Smooth muscle cell (in vitro differentiated cells): ENCODE measurements around the gene VEGFB. TPM values are rescaled to one million over a fixed set of nuclear protein-coding genes. Genes with fewer than 3 reads are reported as not detected.

Source experiments
- DNase-seq: peaks from one replicate; lab custom pipeline; 2025; ENCODE audit not compliant: unreplicated experiment; lab: John Stamatoyannopoulos, UW
- H2AFZ ChIP-seq: fragments of 200-600 bp; sonication (generic); 2 replicates; pipeline ENCODE4 v1.6.0; 2016; ENCODE audit warnings: antibody characterized with exemption, low read depth, mild to moderate bottlenecking
- H3F3A ChIP-seq: fragments of 200-600 bp; sonication (generic); 2 replicates; pipeline ENCODE4 v1.6.0; 2017; ENCODE audit warnings: antibody characterized with exemption, low read depth
- H3K27ac ChIP-seq: fragments of 200-600 bp; sonication (generic); 2 replicates; pipeline ENCODE4 v1.5.1; 2016; ENCODE audit warnings: low read depth, mild to moderate bottlenecking
- H3K27me3 ChIP-seq: fragments of 200-600 bp; sonication (generic); 2 replicates; pipeline ENCODE4 v1.6.1; 2016; ENCODE audit warnings: low read depth, mild to moderate bottlenecking
- H3K36me3 ChIP-seq: fragments of 200-600 bp; sonication (generic); 2 replicates; pipeline ENCODE4 v1.5.1; 2016; ENCODE audit warnings: low read depth
- H3K4me1 ChIP-seq: fragments of 200-600 bp; sonication (generic); 2 replicates; pipeline ENCODE4 v1.5.1; 2016; ENCODE audit warnings: low read depth
- H3K4me2 ChIP-seq: fragments of 200-600 bp; sonication (generic); 2 replicates; pipeline ENCODE4 v1.6.0; 2016; ENCODE audit warnings: mild to moderate bottlenecking
- H3K4me3 ChIP-seq: fragments of 200-600 bp; sonication (generic); 2 replicates; pipeline ENCODE4 v1.5.1; 2016; ENCODE audit warnings: mild to moderate bottlenecking
- H3K79me2 ChIP-seq: fragments of 200-600 bp; sonication (generic); 2 replicates; pipeline ENCODE4 v1.6.0; 2016; ENCODE audit warnings: low read depth, mild to moderate bottlenecking
- H3K9ac ChIP-seq: fragments of 200-600 bp; sonication (generic); 2 replicates; pipeline ENCODE4 v1.6.0; 2016; ENCODE audit warnings: low read depth
- H3K9me3 ChIP-seq: fragments of 200-600 bp; sonication (generic); replicated peaks from 2 replicates; pipeline ENCODE4 v1.5.1; 2016; ENCODE audit warnings: low read depth
- H4K20me1 ChIP-seq: fragments of 200-600 bp; sonication (generic); 2 replicates; pipeline ENCODE4 v1.6.0; 2016; ENCODE audit warnings: low read depth
- CTCF ChIP-seq: fragments of 200-600 bp; sonication (generic); IDR thresholded peaks from 2 replicates; pipeline ENCODE4 v1.5.1; 2017; ENCODE audit warnings: borderline replicate concordance, mild to moderate bottlenecking, antibody characterized with exemption; ENCODE audit not compliant: insufficient read depth, poor library complexity, severe bottlenecking
- WGBS: methylation state at CpG from one replicate; pipeline ENCODE4 v1.1.7; 2016; ENCODE audit warnings: low lambda C conversion rate; 5-methylcytosine and 5-hydroxymethylcytosine counted together
- polyA plus RNA-seq: library from polyadenylated mRNA; unstranded; fragments of >200 nt; fragmentation: Nextera tagmentation; extraction: Ambion mirVana; gene quantifications from 2 replicates; pipeline ENCODE4 v1.2.1, GENCODE V29; 2016
- total RNA-seq: library from RNA; depleted of rRNA; stranded (reverse); fragments of >200 nt; gene quantifications from 2 replicates; pipeline ENCODE4 v1.2.3, GENCODE V29; 2014

The VEGFB gene
- total and polyA plus RNA-seq, 2 experiments from 2014 or later: 27.9 to 96.5 TPM

- WGBS: 95% methylated on average over 2 of the region's 2 CpGs
- Histone ChIP-seq H3K9me3 (no peaks in the 10 kb centered on the region), H2AFZ (no peak overlapping the region), H3F3A (peaks cover 4% of the 10 kb centered on the region), H3K79me2 (no peaks in the 10 kb centered on the region), H3K4me2 (no peak overlapping the region), H3K27me3 (no peaks in the 10 kb centered on the region), H4K20me1 (no peaks in the 10 kb centered on the region), H3K27ac (no peak overlapping the region), H3K4me3 (no peak overlapping the region), H3K36me3 (no peaks in the 10 kb centered on the region), H3K9ac (no peak overlapping the region), H3K4me1 (no peaks in the 10 kb centered on the region)
- no peak for DNase-seq
- no peak for TF ChIP-seq CTCF
These were observed 41.5 kb downstream of the VEGFB start for GRCh38 chr11:64275841-64276240.

- H3K9ac ChIP-seq: no peak overlapping the region
- no peak overlapping the region for H2AFZ ChIP-seq
- no peaks in the 10 kb centered on the region for H3K9me3 ChIP-seq
- no peak for TF ChIP-seq CTCF
- H3K4me1 ChIP-seq: no peaks in the 10 kb centered on the region
- DNase-seq: no peak
- H3K4me3 ChIP-seq: no peak overlapping the region
- no peaks in the 10 kb centered on the region for H3K79me2 ChIP-seq
- H3F3A ChIP-seq: no peaks in the 10 kb centered on the region
- H3K27me3 ChIP-seq: no peaks in the 10 kb centered on the region
- no peaks in the 10 kb centered on the region for H4K20me1 ChIP-seq
- H3K27ac ChIP-seq: no peak overlapping the region
- no peak overlapping the region for H3K4me2 ChIP-seq
- H3K36me3 ChIP-seq: no peaks in the 10 kb centered on the region
- WGBS: 89% methylated on average over 17 of the region's 17 CpGs
These were observed 42.5 kb downstream of the VEGFB start for GRCh38 chr11:64276653-64277431.

- Histone ChIP-seq H3K27ac (no peak overlapping the region), H3K79me2 (peaks cover 10% of the 10 kb centered on the region), H3K4me2 (no peak overlapping the region), H3K36me3 (no peaks in the 10 kb centered on the region), H3K4me1 (peaks cover 2% of the 10 kb centered on the region), H3K4me3 (no peak overlapping the region), H3F3A (no peaks in the 10 kb centered on the region), H3K27me3 (no peaks in the 10 kb centered on the region), H2AFZ (no peak overlapping the region), H3K9ac (no peak overlapping the region), H4K20me1 (no peaks in the 10 kb centered on the region), H3K9me3 (no peaks in the 10 kb centered on the region)
- no peak for TF ChIP-seq CTCF
- no peak for DNase-seq
- 98% methylated on average over 8 of the region's 8 CpGs for WGBS
These were observed 44.3 kb downstream of the VEGFB start for GRCh38 chr11:64278576-64279190.
